Measurements from ENCODE around the gene PLAC8L1.

PLAC8L1 gene

GRCh38 chr5:146040527-146040926, 64.8 kb downstream of the PLAC8L1 start:
- no peak for DNase-seq

- DNase-seq, result no peak
Measured at GRCh38 chr5:146039420-146039819, 66.0 kb downstream of the PLAC8L1 start.

GRCh38 chr5:146034605-146035004, 70.8 kb downstream of the PLAC8L1 start:
- DNase-seq, result no peak
